Gastrocnemius medialis (tissue), 4 donors: ENCODE results near the gene VGLL4.

Experiments used
- POLR2A ChIP-seq, 2 donors: fragments of 450-650 bp; IDR thresholded peaks; one replicate each; pipeline ENCODE4 v1.6.1; 2017; ENCODE audit warnings: antibody characterized with exemption in 2 of 2, mild to moderate bottlenecking in 2 of 2, moderate library complexity in 2 of 2
- TF ChIP-seq, protein P1 (sequence below), 5 experiments: fragments of 450-650 bp in 3 of 5; fragments of 200-600 bp in 2 of 5; sonication (generic) in 2 of 5; IDR thresholded peaks in 4 of 5; conservative IDR thresholded peaks in 1 of 5; 1 replicate in 4 of 5; 2 replicates in 1 of 5; pipeline ENCODE4 v1.5.1; 2016 to 2019; ENCODE audit warnings: antibody characterized with exemption in 5 of 5, mild to moderate bottlenecking in 3 of 5, moderate library complexity in 3 of 5

DNA sequence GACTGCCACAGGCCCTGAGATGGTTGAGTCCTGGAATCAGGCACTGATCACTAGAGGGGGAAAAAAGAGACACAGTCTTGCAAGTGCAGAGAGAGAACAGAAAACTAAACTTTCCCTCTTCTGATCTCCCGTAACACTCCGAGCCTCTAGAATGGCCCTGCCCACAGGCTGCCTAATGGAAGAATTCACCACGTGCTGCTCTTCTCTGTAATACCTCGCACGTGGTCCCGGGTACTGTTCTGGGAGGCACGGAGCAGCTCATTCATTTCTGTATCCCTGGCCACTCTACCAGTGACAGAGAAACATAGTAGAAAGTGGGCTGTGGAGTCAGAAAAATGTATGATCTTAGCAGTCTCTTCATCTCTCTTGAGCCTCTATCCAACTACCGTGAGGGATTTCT is 30.4 kb downstream of the VGLL4 start:
- TF ChIP-seq, protein P1, sequence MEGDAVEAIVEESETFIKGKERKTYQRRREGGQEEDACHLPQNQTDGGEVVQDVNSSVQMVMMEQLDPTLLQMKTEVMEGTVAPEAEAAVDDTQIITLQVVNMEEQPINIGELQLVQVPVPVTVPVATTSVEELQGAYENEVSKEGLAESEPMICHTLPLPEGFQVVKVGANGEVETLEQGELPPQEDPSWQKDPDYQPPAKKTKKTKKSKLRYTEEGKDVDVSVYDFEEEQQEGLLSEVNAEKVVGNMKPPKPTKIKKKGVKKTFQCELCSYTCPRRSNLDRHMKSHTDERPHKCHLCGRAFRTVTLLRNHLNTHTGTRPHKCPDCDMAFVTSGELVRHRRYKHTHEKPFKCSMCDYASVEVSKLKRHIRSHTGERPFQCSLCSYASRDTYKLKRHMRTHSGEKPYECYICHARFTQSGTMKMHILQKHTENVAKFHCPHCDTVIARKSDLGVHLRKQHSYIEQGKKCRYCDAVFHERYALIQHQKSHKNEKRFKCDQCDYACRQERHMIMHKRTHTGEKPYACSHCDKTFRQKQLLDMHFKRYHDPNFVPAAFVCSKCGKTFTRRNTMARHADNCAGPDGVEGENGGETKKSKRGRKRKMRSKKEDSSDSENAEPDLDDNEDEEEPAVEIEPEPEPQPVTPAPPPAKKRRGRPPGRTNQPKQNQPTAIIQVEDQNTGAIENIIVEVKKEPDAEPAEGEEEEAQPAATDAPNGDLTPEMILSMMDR (IDR thresholded peaks at IDR 0.05 in 4 of 5, conservative IDR thresholded peaks at IDR 0.05 in 1 of 5) = no peak
- TF ChIP-seq POLR2A (IDR thresholded peaks at IDR 0.05) = no peak
